Ascending aorta (tissue), 2 donors: ENCODE data around the gene NINL. TPM values are rescaled to one million over a fixed set of nuclear protein-coding genes. Genes with fewer than 3 reads are reported as not detected.

Source experiments
- DNase-seq, 2 donors: peaks; one replicate each; pipeline ENCODE4 v3.0.0-alpha.2; 2019; ENCODE audit warnings: low spot score in 2 of 2
- H3K27ac ChIP-seq, 2 donors: fragments of 200-600 bp; sonication (generic); one replicate each; pipeline ENCODE4 v1.5.1; 2016 to 2017; ENCODE audit warnings: mild to moderate bottlenecking in 1 of 2
- H3K27me3 ChIP-seq: fragments of 200-600 bp; sonication (generic); one replicate; pipeline ENCODE4 v1.5.1; 2017
- H3K36me3 ChIP-seq, 2 donors: fragments of 200-600 bp; sonication (generic); one replicate each; pipeline ENCODE4 v1.5.1; 2016
- H3K4me1 ChIP-seq, 2 donors: fragments of 200-600 bp; sonication (generic); one replicate each; pipeline ENCODE4 v1.5.1; 2016 to 2017; ENCODE audit warnings: mild to moderate bottlenecking in 1 of 2
- H3K4me3 ChIP-seq, 2 donors: fragments of 200-600 bp; sonication (generic); one replicate each; pipeline ENCODE4 v1.5.1; 2016 to 2017; ENCODE audit warnings: mild to moderate bottlenecking in 1 of 2
- H3K9me3 ChIP-seq, 2 donors: fragments of 200-600 bp; sonication (generic); one replicate each; pipeline ENCODE4 v1.5.1; 2016
- intact Hi-C: fragments of 100-400 bp; cut with DNase I; formaldehyde crosslinking; loops from one replicate; pipeline ENCODE4 v1.15.1; 2023
- total RNA-seq: library from RNA; depleted of rRNA; stranded (reverse); fragments of >200 nt; gene quantifications from one replicate; pipeline ENCODE4 v1.1.0, GENCODE V29; 2016
- TF ChIP-seq, protein P1 (sequence below), 3 experiments: fragments of 200-600 bp in 2 of 3; fragments of 450-650 bp in 1 of 3; sonication (generic) in 2 of 3; IDR thresholded peaks; one replicate each; pipeline ENCODE4 v1.5.1; 2016 to 2019; ENCODE audit warnings: antibody characterized with exemption in 3 of 3, mild to moderate bottlenecking in 1 of 3, moderate library complexity in 1 of 3

NINL gene
- total RNA-seq, 1 donor from 2014 or later: 18.0 TPM

DNA sequence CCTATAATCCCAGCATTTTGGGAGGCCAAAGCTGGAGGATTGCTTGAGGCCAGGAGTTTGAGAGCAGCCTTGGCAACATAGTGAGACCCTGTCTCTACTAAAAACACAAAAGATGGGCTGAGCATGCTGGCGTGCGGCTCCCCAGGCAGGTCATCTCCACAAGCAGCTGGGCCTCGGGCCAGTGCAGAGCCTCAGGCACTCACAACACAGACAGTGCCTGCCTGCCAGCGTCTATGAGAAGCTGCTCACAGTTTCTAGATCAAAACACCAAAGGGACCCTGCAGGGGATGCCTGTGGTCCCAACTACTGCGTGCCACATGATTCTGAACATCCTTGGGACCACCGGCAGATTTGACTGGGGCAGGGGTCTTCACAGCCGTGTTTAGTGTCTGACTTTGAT lies 118.5 kb downstream of the NINL start:
- Histone ChIP-seq H3K4me1 (no peaks in the 10 kb centered on the region), H3K36me3 (peaks cover 52 to 78% of the 10 kb centered on the region in 2 donors), H3K9me3 (no peaks in the 10 kb centered on the region), H3K27ac (no peak overlapping the region), H3K27me3 (no peaks in the 10 kb centered on the region), H3K4me3 (no peak overlapping the region)
- TF ChIP-seq, protein P1, sequence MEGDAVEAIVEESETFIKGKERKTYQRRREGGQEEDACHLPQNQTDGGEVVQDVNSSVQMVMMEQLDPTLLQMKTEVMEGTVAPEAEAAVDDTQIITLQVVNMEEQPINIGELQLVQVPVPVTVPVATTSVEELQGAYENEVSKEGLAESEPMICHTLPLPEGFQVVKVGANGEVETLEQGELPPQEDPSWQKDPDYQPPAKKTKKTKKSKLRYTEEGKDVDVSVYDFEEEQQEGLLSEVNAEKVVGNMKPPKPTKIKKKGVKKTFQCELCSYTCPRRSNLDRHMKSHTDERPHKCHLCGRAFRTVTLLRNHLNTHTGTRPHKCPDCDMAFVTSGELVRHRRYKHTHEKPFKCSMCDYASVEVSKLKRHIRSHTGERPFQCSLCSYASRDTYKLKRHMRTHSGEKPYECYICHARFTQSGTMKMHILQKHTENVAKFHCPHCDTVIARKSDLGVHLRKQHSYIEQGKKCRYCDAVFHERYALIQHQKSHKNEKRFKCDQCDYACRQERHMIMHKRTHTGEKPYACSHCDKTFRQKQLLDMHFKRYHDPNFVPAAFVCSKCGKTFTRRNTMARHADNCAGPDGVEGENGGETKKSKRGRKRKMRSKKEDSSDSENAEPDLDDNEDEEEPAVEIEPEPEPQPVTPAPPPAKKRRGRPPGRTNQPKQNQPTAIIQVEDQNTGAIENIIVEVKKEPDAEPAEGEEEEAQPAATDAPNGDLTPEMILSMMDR (IDR thresholded peaks at IDR 0.05): no peak
- DNase-seq: no peak
- intact Hi-C loops: no loop called here

DNA sequence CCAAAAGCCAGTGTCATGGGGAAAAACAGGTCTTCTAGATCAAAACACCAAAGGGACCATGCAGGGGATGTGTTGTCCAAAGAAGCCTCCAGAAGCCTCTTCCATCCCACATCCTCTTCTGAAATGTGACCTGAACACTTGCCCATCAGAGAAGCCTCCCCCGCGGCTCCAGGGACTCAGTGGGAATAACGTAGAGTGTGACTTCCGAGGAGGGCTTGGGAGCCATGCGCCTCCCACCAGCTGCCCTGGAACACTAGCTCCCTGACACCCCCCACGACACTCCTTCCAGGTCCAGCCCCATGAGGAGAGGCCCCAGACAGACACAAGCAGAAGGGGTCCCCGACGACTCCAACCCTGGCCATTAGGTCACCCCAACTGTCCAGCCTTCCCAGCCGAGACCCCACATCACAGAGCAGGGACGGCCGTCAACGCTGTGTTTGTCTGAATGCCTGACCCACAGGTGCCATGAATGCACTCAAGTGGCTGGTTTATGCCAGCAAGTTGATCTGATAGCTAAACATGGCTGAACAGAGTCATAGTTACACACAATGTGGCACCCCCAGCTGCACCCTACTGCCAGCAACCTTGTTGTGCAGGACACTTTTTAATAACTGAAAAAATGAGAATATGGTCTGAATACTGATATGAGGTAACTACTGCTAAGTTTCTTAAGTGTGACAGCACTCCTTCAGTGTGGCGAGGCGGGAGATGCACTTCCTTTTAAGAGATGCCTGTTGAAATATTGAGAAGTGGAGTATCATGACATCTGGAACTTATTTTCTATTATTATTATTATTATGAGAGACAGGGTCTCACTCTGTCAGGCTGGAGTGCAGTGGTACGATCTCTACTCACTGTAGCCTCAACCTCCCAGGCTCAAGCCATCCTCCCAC lies 119.8 kb downstream of the NINL start:
- no peak overlapping the region for H3K4me3 ChIP-seq
- H3K9me3 ChIP-seq: no peaks in the 10 kb centered on the region
- H3K4me1 ChIP-seq: no peaks in the 10 kb centered on the region
- H3K27ac ChIP-seq: no peak overlapping the region
- H3K27me3 ChIP-seq: no peaks in the 10 kb centered on the region
- no peak for DNase-seq
- peaks cover 62 to 85% of the 10 kb centered on the region in 2 donors for H3K36me3 ChIP-seq
- intact Hi-C loops: no loop called here
- TF ChIP-seq, protein P1 (IDR thresholded peaks at IDR 0.05): no peak

DNA sequence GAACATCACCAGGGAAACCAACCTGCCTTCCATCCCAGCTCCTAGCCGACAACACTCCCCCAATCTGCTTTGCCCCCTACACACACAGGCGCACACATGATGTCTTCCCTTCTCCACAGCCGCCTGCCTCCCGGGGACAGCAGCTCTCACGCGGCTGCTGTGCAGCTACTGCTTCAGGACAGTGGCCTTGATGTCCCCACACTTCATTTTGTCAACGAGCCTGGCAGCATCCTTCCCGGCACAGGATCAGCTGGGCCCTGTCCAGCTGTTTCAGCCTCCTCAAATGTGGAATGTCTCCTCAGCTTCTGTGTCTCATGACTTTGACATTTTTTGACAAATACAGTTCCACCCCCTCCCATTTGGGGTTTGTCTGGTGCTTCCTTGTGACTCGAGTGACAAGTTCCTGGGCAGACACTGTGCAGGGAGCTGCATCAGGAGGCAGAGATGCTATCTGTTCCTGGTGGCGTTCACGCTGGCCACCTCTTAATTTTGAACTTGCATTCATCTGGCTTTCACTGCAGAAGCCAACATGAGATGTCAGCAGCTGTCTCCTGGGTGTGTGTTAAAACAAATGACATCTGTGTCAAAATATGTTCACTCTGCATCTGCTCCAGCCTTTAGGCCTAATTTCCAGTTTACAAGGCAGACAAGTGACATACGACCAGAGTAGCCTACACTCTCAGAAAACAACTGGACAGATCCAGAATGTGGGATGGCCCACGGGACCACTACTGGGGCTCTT lies 120.7 kb downstream of the NINL start:
- no peaks in the 10 kb centered on the region for H3K27me3 ChIP-seq
- intact Hi-C loops: no loop called here
- H3K36me3 ChIP-seq: peaks cover 57 to 82% of the 10 kb centered on the region in 2 donors
- no peaks in the 10 kb centered on the region for H3K9me3 ChIP-seq
- no peak for DNase-seq
- no peak overlapping the region for H3K27ac ChIP-seq
- no peak overlapping the region for H3K4me3 ChIP-seq
- H3K4me1 ChIP-seq: no peaks in the 10 kb centered on the region
- TF ChIP-seq, protein P1 (IDR thresholded peaks at IDR 0.05): no peak

DNA sequence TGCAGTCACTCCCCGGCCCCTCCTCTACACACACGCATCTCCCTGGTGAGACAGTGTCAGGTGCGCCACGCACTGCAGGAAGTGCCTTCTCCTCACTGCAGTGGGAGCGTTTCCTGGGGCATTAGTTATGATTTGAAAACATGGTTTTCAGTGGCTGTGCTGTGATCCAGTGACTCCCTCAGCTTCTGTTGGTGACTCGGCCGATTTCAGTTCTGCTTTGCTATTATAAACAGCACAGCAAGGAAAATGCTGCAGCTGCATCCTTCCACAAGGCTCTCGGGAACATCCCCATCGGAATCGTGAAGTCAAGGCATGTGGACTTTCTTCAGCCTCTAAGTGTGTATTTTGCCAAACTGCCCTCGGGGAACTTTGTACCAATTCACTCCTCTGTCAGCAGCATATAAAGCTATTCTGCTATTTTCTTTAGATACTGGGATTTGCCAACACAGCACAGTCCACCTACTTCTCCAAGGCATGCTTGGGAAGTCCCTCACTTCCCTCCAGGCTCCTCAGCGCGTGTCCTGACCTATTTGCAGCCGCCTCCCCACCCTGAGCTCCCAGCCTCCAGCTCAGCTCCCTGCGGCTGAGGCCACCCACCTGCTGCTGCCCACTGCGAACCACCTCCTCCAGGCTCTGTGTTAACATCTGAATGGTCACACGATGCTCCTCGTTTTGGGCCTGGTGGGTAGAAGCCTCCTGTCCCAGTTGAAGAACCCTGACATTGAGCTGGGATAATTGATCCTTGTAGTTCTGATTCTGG lies 123.4 kb downstream of the NINL start:
- no peaks in the 10 kb centered on the region for H3K4me1 ChIP-seq
- DNase-seq: no peak
- no peak overlapping the region for H3K27ac ChIP-seq
- peaks cover 56 to 80% of the 10 kb centered on the region in 2 donors for H3K36me3 ChIP-seq
- intact Hi-C loops: no loop called here
- H3K4me3 ChIP-seq: no peak overlapping the region
- H3K9me3 ChIP-seq: no peaks in the 10 kb centered on the region
- TF ChIP-seq, protein P1 (IDR thresholded peaks at IDR 0.05): no peak
- no peaks in the 10 kb centered on the region for H3K27me3 ChIP-seq

DNA sequence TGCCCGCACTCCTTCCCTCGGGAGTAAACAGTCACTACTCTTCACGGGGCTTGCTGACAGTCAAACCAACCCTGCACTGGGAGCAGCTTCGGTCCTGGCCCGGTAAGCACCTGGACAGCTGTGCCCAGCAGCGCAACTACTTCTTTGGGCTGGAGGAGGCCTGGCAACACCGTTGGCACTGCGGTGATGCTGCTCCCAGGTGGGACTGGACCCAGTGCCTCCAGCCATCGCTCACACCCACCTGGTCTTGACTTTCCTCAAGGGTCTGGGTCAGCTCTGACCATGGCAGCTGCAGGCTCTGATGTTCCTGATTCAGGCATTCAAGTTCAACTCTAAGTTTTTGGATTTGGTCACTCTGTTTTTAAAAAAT lies 124.1 kb downstream of the NINL start:
- intact Hi-C loops: no loop called here
- Histone ChIP-seq H3K27ac (no peak overlapping the region), H3K4me1 (no peaks in the 10 kb centered on the region), H3K9me3 (no peaks in the 10 kb centered on the region), H3K36me3 (peaks cover 51 to 73% of the 10 kb centered on the region in 2 donors), H3K27me3 (no peaks in the 10 kb centered on the region), H3K4me3 (no peak overlapping the region)
- TF ChIP-seq, protein P1 (IDR thresholded peaks at IDR 0.05): no peak
- no peak for DNase-seq
